GM12874 (cell line): ENCODE measurements around the gene CLDN19.

ENCODE experiments used
- CTCF ChIP-seq: IDR thresholded peaks from 2 replicates; pipeline ENCODE4 v1.5.1; 2011; ENCODE audit warnings: low read depth, mild to moderate bottlenecking, control low read depth, low read length, moderate library complexity; ENCODE audit not compliant: insufficient read depth

The CLDN19 gene

DNA sequence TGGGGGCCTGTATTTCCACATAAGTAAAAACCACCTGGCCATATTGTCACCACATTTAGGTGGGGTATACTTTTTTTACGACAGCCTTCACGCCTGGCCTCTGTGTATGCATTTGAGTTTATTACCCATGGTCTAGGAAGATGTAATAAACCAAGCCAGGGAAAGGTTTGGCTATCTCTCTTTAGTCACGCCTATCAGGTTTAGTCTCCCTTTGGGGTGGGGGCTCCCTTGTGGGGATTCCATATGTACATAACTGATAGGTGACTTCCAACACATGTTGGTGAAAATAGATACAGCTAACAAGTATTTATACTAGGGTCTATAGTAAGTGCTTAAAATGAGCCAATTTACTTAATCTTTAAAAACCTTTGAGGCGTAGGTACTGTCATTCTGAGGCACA lies 53.6 kb downstream of the CLDN19 start:
- TF ChIP-seq CTCF = no peak

GRCh38 chr1:42684139-42684538 lies 55.9 kb downstream of the CLDN19 start:
- no peak for TF ChIP-seq CTCF
